Osteocyte (in vitro differentiated cells): ENCODE results near the gene MTMR10. TPM values are rescaled to one million over a fixed set of nuclear protein-coding genes. Genes with fewer than 3 reads are reported as not detected.

ENCODE experiments used
- DNase-seq: peaks from one replicate; pipeline ENCODE4 v3.0.0; 2021; ENCODE audit warnings: mixed read lengths; ENCODE audit not compliant: unreplicated experiment; ENCODE audit errors: extremely low spot score
- H3K27ac Mint-ChIP-seq: one replicate; pipeline ENCODE4 v1.8.0; 2021; ENCODE audit warnings: mild to moderate bottlenecking, mixed read lengths; ENCODE audit not compliant: unreplicated experiment
- H3K27me3 Mint-ChIP-seq: one replicate; pipeline ENCODE4 v1.8.0; 2021; ENCODE audit warnings: mixed read lengths; ENCODE audit not compliant: unreplicated experiment
- H3K36me3 Mint-ChIP-seq: one replicate; pipeline ENCODE4 v1.8.0; 2021; ENCODE audit warnings: mixed read lengths; ENCODE audit not compliant: unreplicated experiment
- H3K4me1 Mint-ChIP-seq: one replicate; pipeline ENCODE4 v1.8.0; 2021; ENCODE audit warnings: mixed read lengths; ENCODE audit not compliant: unreplicated experiment
- H3K4me3 Mint-ChIP-seq: one replicate; pipeline ENCODE4 v1.8.0; 2021; ENCODE audit warnings: mild to moderate bottlenecking, moderate library complexity, mixed read lengths; ENCODE audit not compliant: unreplicated experiment
- H3K9me3 Mint-ChIP-seq: one replicate; pipeline ENCODE4 v1.8.0; 2021; ENCODE audit warnings: mixed read lengths; ENCODE audit not compliant: unreplicated experiment
- total RNA-seq: library from RNA; stranded (reverse); gene quantifications from 2 replicates; pipeline ENCODE4 v1.2.1, GENCODE V29; 2021
- TF ChIP-seq, protein P1 (sequence below): fragments of 200-600 bp; sonication (generic); IDR thresholded peaks from 2 replicates; pipeline ENCODE4 v1.5.0; 2021; ENCODE audit warnings: antibody characterized with exemption, mild to moderate bottlenecking, moderate library complexity

MTMR10 gene
- total RNA-seq, 1 donor from 2014 or later = 23.3 TPM

DNA sequence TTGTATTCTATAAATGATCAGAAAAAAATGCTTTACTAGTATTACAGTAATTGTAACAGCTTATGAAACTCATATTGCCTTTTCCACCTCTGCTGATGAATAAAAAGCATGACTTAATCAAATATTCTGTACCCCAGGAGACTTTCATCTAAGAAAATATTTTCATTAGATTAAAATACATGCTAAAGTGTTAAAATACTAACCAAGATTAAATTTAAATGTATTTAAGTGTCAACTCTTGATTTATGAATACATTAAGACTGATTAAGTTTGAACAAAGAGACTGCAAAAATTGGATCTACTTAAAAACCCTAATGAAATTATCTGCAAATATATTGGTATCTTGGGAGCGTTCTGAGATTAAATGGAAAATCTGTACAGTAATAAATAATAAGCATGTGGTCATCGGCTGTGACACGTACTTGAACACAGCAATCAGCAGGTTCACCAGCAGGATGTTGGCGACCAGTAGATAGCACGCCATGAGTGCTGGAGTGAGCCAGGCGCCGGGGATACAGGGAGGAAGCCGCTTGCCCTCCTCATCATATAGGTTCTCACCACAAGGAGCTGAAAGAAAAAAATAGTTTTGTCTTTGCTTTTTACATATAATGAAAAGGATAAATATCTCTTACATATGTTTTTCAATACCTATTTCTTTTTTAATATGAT, 36.6 kb upstream of the MTMR10 start:
- TF ChIP-seq, protein P1, sequence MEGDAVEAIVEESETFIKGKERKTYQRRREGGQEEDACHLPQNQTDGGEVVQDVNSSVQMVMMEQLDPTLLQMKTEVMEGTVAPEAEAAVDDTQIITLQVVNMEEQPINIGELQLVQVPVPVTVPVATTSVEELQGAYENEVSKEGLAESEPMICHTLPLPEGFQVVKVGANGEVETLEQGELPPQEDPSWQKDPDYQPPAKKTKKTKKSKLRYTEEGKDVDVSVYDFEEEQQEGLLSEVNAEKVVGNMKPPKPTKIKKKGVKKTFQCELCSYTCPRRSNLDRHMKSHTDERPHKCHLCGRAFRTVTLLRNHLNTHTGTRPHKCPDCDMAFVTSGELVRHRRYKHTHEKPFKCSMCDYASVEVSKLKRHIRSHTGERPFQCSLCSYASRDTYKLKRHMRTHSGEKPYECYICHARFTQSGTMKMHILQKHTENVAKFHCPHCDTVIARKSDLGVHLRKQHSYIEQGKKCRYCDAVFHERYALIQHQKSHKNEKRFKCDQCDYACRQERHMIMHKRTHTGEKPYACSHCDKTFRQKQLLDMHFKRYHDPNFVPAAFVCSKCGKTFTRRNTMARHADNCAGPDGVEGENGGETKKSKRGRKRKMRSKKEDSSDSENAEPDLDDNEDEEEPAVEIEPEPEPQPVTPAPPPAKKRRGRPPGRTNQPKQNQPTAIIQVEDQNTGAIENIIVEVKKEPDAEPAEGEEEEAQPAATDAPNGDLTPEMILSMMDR = no peak
- peaks cover 35% of the 10 kb centered on the region for H3K4me1 Mint-ChIP-seq
- H3K9me3 Mint-ChIP-seq = no peaks in the 10 kb centered on the region
- H3K4me3 Mint-ChIP-seq = no peak overlapping the region
- no peak overlapping the region for H3K27ac Mint-ChIP-seq
- DNase-seq = no peak
- no peaks in the 10 kb centered on the region for H3K36me3 Mint-ChIP-seq
- no peaks in the 10 kb centered on the region for H3K27me3 Mint-ChIP-seq

DNA sequence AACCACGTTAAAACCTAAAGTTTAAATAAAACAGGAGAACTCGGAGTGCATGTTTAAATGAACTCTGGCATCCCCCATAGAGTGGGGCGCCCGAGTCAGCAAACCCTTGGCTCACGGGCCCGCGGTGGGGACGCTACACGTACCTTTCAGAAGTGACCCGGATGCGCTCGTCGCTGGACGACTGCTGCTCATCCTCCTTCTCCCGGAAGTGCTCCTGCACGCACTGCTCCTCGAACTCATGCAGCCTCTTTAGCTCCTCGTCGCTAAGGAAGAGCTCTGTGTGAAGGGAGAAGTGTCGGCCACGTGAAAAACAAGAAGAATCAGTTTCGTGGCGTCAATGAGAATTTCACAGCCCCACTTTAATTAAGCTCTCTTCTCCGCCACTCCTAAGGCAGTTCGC, 34.6 kb upstream of the MTMR10 start:
- TF ChIP-seq, protein P1 = no peak
- H3K4me3 Mint-ChIP-seq = no peak overlapping the region
- H3K36me3 Mint-ChIP-seq = no peaks in the 10 kb centered on the region
- no peaks in the 10 kb centered on the region for H3K27me3 Mint-ChIP-seq
- no peak overlapping the region for H3K27ac Mint-ChIP-seq
- no peaks in the 10 kb centered on the region for H3K9me3 Mint-ChIP-seq
- DNase-seq = no peak
- H3K4me1 Mint-ChIP-seq = peaks cover 28% of the 10 kb centered on the region

DNA sequence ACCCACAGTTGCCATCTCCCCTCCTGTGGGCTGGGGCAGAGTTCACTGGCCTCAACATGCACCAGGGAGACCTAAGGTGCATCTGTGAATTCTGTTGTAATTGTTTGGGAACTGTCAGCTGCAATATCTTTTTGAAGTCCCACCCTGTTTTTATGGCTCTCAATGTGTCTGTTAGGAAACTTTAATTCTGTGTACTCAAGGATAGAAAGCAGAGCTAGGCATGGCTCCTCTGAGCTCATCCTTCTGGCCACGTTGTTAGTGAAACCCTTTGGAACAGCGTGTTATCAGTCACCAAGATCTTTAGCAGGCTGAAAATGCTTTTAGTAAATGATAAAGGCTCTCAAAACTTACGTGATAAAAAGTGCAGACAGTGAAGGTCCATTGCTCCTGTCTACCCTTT, 33.6 kb upstream of the MTMR10 start:
- Mint-ChIP-seq H3K27ac (peak overlapping the region; percentile 56), H3K36me3 (no peaks in the 10 kb centered on the region), H3K4me3 (no peak overlapping the region), H3K27me3 (no peaks in the 10 kb centered on the region), H3K4me1 (peaks cover 28% of the 10 kb centered on the region), H3K9me3 (no peaks in the 10 kb centered on the region)
- DNase-seq = no peak
- TF ChIP-seq, protein P1 = no peak

DNA sequence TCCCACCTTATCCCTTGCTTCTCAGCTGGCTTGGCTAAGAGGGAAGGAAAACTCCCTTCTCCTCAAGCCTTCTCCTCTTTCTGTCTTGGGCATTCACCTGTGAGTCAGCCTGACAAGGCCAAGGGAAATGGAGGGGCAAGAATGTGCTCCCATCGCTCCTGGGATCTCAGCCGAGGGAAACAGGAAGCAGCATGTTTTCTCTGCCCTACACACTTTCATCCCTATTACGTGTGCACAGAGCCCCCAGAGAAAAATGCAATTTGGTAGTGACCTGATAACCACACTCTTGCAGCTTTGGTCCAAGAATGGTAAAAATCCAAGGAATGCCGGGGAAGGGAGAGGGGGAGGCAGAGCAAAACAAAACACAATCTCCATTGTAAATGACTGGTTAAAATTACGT, 32.9 kb upstream of the MTMR10 start:
- peak overlapping the region; percentile 56 for H3K27ac Mint-ChIP-seq
- H3K9me3 Mint-ChIP-seq = no peaks in the 10 kb centered on the region
- no peaks in the 10 kb centered on the region for H3K36me3 Mint-ChIP-seq
- no peak for DNase-seq
- TF ChIP-seq, protein P1 = no peak
- H3K4me1 Mint-ChIP-seq = peaks cover 28% of the 10 kb centered on the region
- H3K27me3 Mint-ChIP-seq = no peaks in the 10 kb centered on the region
- H3K4me3 Mint-ChIP-seq = peak overlapping the region; percentile 23

DNA sequence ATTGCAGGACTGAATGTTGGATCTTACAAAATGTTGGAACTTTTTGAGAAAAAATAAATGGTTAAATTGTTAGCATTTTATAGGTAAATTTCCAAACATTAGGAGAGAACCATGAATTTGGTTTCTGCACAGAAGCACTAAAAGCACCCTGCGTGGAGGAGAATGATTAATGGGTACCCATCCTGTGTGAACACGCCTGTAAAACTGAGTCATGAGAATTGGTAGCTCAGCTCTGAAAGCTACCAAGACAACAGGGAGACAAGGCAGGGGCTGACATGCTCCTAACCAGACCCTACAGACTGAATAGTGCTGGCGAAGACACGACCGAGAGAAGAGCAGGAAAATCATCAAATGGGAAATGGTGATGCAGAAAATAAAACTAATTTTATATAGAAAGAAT, 32.4 kb upstream of the MTMR10 start:
- peaks cover 28% of the 10 kb centered on the region for H3K4me1 Mint-ChIP-seq
- no peaks in the 10 kb centered on the region for H3K36me3 Mint-ChIP-seq
- H3K27me3 Mint-ChIP-seq = no peaks in the 10 kb centered on the region
- no peak for DNase-seq
- TF ChIP-seq, protein P1 = no peak
- H3K4me3 Mint-ChIP-seq = no peak overlapping the region
- H3K27ac Mint-ChIP-seq = no peak overlapping the region
- H3K9me3 Mint-ChIP-seq = no peaks in the 10 kb centered on the region
